ENCODE data around the gene CKS1B.

The CKS1B gene

DNA sequence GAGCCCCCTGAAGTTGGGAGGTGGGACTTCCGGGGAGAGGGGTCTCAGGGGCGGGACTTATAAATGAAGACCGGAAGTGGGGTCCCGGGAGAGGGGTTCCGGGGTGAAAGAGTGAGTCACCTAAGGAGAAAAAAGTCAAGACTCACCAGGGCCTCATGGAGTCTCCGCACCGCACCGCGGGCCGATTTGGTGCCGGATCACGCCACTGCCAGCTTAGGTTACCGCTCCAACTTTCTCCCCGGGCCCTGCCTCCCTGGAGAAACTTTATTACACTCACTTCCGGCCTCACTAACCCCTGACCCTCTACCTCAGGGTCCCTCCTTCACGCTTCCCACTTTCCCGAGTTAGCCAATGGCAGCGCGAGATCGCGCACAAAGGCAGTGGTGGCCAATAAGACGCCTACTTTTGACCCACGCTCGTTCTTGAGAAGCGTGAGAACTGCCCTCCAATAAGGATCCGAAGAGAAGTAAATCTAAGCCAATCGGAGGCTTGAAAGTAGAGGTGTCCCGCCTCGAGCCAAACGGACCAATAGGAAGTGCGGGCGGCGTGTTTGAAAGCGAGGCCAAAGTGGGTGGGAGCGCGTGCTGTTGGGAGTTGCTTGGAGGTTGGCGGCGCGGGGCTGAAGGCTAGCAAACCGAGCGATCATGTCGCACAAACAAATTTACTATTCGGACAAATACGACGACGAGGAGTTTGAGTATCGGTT is at the start of gene CKS1B:
TSS of gene CKS1B (plus strand) at position 580 of the 706 bp plus-strand sequence. CDS start at position 645, 65 bp downstream.
- peak; percentile 96 for DNase-seq

DNA sequence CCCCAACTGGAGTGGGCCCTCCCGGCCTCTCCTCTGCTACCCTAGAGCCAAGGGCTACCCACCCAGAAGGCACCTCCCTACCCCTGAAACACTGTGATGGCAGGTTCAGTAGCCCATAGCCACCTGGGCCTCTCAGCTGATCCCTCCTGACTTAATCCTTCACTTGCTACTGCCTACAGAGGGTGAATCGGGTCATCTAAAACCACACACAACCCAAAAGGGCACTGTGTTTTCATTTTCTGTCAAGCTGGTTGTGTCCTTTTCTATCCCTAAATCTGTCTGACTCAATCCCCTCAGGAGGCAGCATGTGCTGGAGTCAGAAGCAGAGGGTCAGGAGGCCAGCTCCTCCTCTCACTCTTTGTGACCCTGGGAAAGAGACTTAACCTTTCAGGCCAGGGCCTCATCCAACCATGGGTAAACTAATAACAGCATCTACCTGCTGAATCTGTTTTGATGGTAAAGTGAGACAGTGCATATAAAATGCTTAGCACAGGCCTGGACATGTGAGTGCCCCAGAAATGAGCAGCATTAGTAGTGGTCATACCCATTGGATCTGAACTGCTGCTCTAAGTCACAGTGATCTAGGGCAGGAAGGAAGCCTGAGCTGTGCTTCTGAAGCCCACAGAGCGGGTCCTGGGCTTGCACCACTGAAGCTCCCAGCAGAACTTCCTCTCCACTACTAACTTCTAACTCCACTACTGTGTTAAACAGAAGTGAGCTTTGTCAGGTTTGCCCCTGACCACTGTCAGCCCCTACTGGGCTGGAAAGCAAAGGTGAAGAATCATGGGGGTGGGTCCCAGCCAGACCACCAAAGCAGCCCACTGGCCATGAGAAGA is 48.9 kb upstream of the CKS1B start:
- no peak for DNase-seq

DNA sequence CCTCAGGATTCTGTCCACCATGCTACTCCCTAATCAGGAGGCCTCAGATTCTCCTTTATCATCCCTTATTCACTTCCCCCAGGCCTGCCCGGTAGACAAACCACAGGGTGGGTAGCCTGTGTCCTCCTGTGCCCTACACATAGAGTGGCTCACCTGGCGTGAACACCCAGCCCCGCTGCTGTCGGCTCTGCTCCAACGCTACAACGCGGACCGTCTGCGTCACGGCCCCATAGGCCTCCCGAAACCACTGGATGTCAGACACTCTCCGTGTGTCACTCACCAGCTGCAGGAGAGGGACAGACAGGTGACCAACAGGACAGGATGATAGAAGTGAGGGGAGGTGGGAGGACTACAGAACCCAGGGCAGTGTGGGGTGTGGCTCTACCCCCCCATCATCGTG is 48.3 kb upstream of the CKS1B start:
- DNase-seq, result no peak

DNA sequence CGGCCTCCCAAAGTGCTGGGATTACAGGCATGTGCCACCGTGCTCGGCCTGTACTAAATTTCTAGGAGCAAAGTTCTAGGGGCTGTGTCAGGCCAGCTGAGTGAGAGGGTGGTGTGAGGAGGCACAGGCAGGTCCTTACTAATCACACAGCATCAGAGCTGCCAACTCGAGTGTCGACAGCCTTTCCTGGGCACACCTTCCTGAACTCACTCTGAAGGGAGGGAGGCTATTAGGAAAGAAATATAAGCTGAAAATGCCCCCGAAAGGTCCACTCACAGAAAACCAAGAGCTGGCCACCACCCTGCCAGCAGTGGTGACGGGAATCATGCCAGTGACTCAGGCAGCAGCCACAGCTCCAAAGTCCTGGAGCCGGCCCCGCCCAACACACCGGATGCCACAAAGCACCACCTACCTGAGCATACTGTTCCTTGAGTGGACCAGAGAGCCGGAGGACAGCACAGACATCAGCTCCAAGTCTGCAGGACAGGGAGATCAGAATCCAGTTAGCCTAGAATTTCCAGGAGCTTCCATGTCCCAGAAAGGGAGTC is 42.5 kb upstream of the CKS1B start:
- no peak for DNase-seq

DNA sequence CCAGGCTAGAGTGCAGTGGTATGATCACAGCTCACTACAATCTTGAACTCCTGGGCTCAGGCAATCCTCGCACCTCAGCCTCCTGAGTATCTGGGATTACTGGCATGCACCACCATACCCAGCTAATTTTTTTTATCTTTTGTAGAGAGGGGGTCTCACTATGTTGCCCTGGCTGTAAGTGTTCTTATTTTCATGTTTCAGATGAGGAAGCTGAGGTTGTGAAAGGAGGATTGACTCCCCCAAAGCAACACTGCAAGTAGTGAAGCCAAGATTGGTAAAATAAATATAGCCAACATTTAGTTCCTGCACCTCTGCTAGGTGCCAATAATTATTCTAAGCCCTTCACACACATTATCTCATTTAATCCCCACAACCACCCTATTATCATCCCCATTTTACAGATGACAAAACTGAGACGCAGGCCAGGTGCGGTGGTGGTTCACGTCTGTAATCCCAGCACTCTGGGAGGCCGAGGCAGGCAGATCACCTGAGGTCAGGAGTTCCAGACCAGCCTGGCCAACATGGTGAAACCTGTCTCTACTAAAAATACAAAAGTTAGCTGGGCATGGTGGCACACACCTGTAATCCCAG is 40.0 kb upstream of the CKS1B start:
- DNase-seq, result no peak

DNA sequence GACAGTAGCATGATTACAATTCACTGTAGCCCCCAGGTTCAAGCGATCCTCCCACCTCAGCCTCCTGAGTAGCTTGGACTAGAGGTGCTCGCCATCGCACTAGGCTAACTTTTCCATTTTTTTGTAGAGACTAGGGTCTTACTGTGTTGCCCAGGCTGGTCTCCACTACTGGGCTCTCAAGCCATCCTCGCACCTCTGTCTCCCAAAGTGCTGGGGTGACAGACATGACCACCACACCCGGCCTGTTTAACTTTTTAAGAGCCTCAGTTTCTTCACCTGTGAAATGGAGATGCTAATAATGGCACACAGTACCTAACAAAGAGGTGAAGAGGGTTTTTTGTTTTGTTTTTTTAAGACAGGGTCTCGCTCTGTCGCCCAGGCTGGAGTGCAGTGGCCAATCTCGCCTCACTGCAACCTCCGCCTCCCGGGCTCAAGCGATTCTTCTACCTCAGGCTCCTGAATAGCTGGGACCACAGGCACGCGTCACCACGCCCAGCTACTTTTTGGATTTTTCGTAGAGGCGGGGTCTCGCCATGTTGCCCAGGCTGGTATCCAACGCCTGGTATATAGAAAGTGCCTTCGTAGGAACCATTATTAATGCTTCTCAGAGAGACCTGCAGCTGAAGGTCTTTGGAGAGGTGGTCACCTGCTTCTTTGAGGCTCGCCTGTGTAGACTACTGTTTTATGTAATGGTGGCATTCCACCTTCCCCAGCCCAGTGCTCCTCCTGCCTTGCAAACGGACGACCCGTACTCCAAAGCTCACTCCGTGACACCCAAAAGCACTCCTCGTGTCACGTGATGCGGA is 38.5 kb upstream of the CKS1B start:
- no peak for DNase-seq

- peak; percentile 97 for DNase-seq
Observed at GRCh38 chr1:154936555-154937084, 37.9 kb upstream of the CKS1B start, which contains the start of gene PMVK. Gene PMVK, minus strand, starts transcription at chr1:154936719. Its CDS starts 34 bp downstream, at chr1:154936685.

- peak; percentile 93 for DNase-seq
Observed at GRCh38 chr1:154937085-154937987, 37.1 kb upstream of the CKS1B start.

GRCh38 chr1:154937988-154938386 is 36.5 kb upstream of the CKS1B start:
- DNase-seq, result no peak

GRCh38 chr1:154938604-154939399 is 35.7 kb upstream of the CKS1B start:
- no peak for DNase-seq

- DNase-seq, result no peak
Observed at GRCh38 chr1:154940213-154940560, 34.3 kb upstream of the CKS1B start.

DNA sequence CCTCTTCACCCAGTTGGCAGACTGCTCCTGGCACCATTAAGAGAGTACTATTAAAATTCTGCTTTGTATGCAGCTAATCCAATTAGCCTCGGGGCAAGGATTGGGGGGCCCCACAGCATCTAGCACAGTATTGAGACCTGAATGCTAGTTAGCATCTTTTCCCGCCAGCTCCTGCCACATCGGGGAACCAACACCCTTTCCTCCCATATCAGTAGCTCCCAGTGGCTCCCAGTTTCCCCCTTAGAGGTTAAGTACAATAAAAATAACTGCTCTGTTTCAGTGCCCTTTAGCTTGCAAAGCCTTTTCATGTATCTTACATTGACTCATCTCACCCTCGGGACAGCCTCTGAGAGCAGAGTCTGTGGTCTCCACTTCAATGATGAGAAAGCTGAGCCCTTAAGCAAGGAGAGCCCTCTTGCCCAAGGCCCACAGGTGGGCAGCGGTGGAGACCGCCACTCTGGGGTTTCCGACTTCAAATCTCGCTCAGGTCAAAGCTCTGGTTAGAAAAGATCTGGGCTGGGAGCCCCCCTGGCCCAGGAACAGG is 33.8 kb upstream of the CKS1B start:
- DNase-seq, result no peak

DNA sequence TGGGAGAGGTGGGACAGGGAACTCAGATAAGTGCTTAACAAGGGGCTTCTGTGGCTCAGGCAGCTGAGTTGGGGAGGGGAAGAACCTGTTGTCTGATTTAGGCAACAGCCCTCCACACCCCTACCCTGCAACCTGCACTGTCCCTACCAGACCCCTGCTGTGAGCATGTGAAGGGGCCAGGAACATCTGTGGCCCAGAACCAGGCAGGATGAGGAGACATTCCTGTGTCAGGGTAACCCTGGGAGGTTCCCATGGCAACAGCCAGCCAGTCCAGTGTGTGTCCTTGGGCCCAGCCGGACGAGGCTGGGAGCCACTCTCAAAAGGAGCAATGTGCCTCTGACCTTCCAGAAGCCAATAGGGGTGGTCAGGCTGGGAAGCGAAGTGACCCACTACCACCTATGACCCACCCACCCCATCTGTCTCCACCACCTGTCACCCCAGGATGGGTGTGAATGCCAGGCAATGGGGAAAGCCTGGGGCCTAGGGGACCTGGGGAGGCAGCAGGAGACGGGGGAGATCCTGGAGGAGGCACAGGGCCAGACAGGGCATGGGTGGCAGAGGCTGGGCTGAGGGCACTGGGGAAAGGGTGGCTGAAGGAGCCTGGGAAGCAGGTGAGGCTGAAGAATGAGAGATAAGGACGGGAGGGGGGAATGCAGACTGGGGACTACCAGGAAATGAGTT is 33.0 kb upstream of the CKS1B start:
- DNase-seq, result no peak

- DNase-seq, result peak; percentile 61
Observed at GRCh38 chr1:154943649-154944400, 30.7 kb upstream of the CKS1B start.

DNA sequence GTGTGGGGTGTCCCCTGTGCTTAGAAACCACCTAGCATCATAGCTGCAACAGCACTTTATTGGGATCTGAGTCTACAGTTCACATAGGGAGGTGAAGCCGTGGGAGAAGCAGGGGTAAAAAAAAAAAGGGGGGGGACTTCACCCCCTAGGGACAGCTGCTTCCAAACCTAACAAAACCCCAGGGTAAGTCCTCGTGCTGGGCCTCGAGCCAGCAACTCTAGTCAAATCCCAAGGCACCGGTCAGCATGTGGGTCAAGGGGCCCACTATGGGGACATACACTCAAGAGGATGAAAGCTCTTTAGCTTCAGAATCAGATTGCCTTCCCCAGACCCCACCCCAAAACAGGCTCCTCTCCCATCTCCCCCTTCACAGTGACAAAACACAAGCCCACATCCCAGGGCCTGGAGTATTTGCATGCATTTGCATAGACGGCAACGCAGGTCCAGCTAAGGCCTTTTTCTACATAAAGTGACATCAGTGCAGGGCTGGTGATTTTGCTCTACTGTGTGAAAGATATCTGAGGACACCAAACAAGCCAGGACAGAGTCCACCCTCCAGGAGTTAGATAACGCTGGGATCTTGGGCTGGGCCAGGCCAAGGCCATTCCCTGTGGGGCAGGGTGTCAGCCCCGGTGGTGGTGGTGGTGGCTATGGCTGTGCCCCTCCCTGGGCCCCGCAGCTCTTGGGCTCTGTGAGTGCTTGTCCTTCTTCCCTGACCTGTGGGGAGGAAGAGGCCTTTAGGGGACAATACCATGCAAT is 29.9 kb upstream of the CKS1B start:
- DNase-seq, result no peak

- no peak for DNase-seq
Observed at GRCh38 chr1:154945160-154945961, 29.1 kb upstream of the CKS1B start.

Data from CD4-positive, alpha-beta T cell treated with Interleukin-6 for 4 hours (primary cell).